Neural progenitor cell (in vitro differentiated cells): Measurements from ENCODE around the gene STRIP2.

ENCODE experiments used
- CTCF ChIP-seq: fragments of 200-600 bp; sonication (generic); IDR thresholded peaks from 2 replicates; pipeline ENCODE4 v1.5.1; 2017; ENCODE audit warnings: antibody characterized with exemption, mild to moderate bottlenecking
- EZH2 ChIP-seq: fragments of 200-600 bp; sonication (generic); IDR thresholded peaks from 2 replicates; pipeline ENCODE4 v1.6.1; 2017; ENCODE audit warnings: antibody characterized with exemption, mild to moderate bottlenecking, moderate library complexity

GRCh38 chr7:129530795-129531391 is 96.7 kb downstream of the STRIP2 start:
- TF ChIP-seq CTCF (no peak), EZH2 (no peak)
